Measurements from ENCODE around the gene ST6GALNAC5.

Gene ST6GALNAC5

DNA sequence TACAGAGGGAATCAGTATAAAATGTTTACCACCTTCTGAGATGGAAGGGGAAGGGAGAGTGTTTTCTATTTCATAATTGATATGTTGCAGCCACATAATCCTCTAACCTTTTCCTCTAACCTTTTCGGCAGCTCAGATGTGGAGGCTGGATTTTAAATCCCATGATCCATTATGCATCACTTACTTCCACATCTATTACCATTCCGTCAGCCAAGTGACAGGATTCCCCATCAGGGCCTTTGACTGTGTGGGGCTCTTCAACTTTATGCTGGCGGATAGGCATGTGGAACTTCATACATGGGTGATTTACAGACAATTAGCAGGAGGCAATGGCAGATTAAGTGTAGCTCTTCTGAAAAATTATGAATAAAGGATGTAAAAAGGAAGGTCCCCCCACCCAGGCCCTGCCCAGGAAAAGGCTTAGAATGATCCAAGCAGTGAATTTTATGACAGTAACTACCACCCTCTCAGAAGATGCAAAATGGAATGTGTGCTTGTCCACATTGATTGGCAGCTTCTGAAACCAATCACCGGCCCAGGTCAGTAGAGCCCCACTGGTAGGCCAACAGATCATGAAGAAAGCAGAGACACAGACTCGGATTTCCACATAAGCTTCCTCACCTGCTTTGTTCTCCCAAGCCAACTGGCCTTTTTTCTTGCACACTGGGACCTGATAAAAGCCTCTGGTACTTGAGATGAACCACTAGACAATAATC, 147.0 kb downstream of the ST6GALNAC5 start:
- DNase-seq (ENCODE audit: low read depth) = no peak

GRCh38 chr1:77015748-77016341, 148.6 kb downstream of the ST6GALNAC5 start:
- DNase-seq (ENCODE audit: low read depth) = no peak

- no peak for DNase-seq (ENCODE audit: low read depth)
These were observed 149.2 kb downstream of the ST6GALNAC5 start for GRCh38 chr1:77016386-77016985.

DNA sequence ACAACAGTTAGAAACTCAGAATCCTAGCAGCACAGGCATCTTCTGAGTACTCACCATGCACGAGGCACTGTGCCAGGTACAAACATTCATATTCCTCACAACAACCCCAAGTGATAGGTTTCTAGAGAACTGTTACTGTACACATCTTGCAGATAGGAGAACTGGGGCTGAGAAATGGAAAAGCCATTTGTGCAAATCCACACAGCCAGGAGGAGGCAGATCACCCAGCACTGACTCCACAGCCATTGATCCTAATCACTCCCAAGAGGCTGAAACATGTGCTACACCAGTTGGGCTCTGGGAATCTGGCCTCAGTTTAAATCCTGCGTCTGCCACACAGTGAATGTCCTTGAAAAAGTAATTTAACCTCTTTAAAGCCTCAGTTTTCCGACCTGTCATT, 151.0 kb downstream of the ST6GALNAC5 start:
- DNase-seq (ENCODE audit: low read depth) = no peak

GRCh38 chr1:77018761-77019160, 151.5 kb downstream of the ST6GALNAC5 start:
- DNase-seq (ENCODE audit: low read depth) = no peak

- DNase-seq (ENCODE audit: low read depth) = no peak
These were observed 154.5 kb downstream of the ST6GALNAC5 start for GRCh38 chr1:77021732-77022131.

GRCh38 chr1:77024500-77024899, 157.2 kb downstream of the ST6GALNAC5 start:
- no peak for DNase-seq (ENCODE audit: low read depth)

- no peak for DNase-seq (ENCODE audit: low read depth)
These were observed 158.3 kb downstream of the ST6GALNAC5 start for GRCh38 chr1:77025599-77025998.

DNA sequence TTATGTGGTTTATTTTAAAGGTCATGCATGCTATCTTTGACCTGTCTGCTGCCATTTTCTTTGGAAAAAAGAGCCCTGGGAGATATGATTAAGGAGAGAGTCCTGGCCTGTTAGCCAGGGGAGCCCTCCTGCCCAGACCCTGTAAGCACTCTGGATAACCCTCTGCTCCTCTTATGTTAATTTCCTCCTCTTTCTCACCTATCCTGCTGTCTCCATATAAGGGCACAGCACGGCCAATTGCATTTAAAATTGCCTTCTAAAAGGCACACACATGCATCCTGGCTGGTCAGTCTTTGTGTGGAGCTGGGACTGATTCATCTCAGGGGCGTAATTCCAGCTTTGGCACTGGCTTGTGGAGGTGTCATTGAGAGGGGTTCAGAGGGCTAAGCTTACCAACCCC, 158.9 kb downstream of the ST6GALNAC5 start:
- no peak for DNase-seq (ENCODE audit: low read depth)

GRCh38 chr1:77026640-77027039, 159.4 kb downstream of the ST6GALNAC5 start:
- DNase-seq (ENCODE audit: low read depth) = no peak

DNA sequence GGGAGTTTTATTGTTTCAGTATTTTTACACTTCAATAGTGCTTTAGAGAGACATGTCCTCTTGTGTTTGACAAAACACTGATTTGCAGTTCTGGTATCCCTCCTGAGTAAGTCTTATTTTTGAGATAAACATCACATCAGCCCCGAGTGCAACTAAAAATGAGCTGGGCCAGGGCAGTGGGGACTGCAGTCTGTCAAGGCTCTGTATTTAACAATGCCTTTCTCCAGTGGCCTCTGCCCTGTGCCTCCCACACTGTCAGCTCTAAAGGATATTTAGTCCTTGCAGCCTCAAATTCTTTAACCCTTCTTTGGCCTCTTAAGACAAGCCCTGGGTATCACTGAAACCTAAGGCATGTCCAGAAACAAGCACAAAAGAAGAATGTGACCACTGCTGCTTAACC, 160.6 kb downstream of the ST6GALNAC5 start:
- DNase-seq (ENCODE audit: low read depth) = no peak

DNA sequence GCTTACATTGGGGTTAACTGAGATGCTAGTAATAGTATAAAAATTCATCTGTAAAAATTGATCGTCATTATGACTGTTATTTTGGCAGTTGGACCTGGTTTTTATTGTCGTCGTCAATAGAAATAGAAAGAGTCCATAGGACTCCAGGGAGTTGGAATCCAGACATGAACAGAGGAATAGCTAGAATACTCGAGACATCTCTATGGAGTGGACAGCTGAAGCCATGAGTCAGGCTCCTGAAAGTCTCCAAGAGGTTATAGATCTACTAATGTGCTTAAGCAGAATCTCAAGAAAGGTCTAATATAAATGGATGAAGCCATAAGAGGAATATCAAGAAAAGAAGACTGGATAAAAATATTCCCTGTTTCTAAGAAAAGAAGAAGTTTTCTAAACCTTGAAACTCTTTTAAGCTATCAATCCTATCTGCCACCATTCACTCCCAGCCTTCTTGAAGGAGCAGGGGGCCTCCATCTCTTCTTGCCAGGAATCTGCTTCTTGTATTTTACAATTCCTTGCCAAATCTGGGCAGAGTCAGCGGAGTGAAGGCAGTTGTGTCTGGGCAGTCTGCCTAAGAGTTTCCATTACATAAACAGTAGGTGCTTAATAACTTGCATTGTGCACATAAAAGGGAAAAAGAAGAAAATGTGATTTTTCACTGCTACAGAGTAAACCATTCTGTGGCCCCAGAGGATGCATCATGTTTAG, 163.3 kb downstream of the ST6GALNAC5 start:
- no peak for DNase-seq (ENCODE audit: low read depth)

- DNase-seq (ENCODE audit: low read depth) = no peak
These were observed 163.9 kb downstream of the ST6GALNAC5 start for GRCh38 chr1:77031106-77031662.

- DNase-seq (ENCODE audit: low read depth) = no peak
These were observed 169.3 kb downstream of the ST6GALNAC5 start for GRCh38 chr1:77036560-77036959.

- no peak for DNase-seq (ENCODE audit: low read depth)
These were observed 169.8 kb downstream of the ST6GALNAC5 start for GRCh38 chr1:77037038-77037437.

- DNase-seq (ENCODE audit: low read depth) = no peak
These were observed 170.7 kb downstream of the ST6GALNAC5 start for GRCh38 chr1:77038000-77038399.

GRCh38 chr1:77039111-77039510, 171.8 kb downstream of the ST6GALNAC5 start:
- no peak for DNase-seq (ENCODE audit: low read depth)

DNA sequence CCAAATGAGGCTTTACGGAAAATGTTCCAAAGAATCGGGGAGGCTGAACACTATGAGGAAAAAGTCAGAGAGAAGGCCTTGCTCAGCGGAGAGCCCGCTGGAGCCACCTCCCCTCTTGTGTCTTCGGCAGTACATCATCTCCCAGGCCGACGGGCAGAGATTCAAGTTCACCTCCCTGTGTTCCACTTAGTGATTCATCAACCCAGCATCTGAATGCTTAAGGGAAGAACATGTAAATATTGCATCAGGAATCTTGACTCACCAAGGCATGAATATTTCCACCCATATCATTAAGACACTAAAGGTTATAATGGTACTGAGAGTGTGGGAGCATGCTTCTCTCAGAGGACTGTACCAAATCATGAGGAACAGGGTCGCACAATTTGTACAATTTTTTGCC, 172.5 kb downstream of the ST6GALNAC5 start:
- DNase-seq (ENCODE audit: low read depth) = no peak

DNA sequence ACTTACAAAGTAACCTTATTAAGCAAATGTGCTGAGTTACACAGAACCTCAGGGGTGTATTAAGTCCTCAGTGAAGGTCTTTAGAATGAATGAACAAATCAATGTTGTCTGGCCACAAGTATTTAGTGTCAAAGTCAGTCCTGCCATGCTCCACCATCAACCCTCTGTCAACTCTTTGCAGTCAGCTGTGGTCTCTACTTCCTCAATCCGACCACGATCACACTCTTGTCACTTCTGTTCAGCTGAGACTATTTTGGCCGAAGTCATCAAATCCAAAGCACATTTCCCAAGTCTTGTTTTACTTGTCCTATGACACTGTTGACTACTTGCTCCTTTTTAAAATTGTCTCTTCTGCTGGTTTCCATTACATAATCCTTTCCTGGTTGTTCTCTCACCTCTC, 173.5 kb downstream of the ST6GALNAC5 start:
- no peak for DNase-seq (ENCODE audit: low read depth)

- no peak for DNase-seq (ENCODE audit: low read depth)
These were observed 177.0 kb downstream of the ST6GALNAC5 start for GRCh38 chr1:77044133-77044849.

DNA sequence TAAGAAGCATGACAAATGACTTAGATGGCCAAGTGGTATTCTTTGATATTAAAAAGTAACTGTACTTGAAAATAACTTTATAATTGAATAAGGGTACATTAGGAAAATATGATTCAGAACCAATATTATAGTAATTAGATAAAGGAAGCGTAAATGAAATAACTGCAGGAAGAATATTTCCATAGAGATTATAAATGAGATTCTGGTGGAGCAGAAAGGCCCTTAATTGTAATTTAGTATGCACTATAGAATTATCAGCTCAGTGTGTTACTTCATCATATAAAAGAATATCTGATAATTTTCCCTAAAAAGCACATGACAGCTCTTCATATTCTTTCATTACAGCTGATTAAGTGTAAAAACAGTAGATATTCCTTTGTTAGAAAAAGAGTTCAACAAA, 180.3 kb downstream of the ST6GALNAC5 start:
- no peak for DNase-seq (ENCODE audit: low read depth)

All from activated T-cell treated with anti-CD3 and anti-CD28 coated beads for 48 hours (primary cell).